Liver (tissue), 9 donors: ENCODE measurements around the gene BRD1. TPM values are rescaled to one million over a fixed set of nuclear protein-coding genes. Genes with fewer than 3 reads are reported as not detected.
"Not testable (repeated sequence)": the region's sequence is repeated elsewhere in the genome, so short reads cannot be mapped to it uniquely, and the experiment has no call there.

Experiments used
- DNase-seq: peaks from one replicate; pipeline ENCODE4 v3.0.0-alpha.2; 2017; ENCODE audit warnings: low spot score
- H3K27ac ChIP-seq, 2 donors: one replicate each; pipeline ENCODE4 v1.7.0; 2013; ENCODE audit warnings: inconsistent platforms in 2 of 2, low read length in 2 of 2, control low read depth in 1 of 2, low read depth in 1 of 2, mild to moderate bottlenecking in 1 of 2
- H3K27me3 ChIP-seq, 4 donors: one replicate each; pipeline versions ENCODE4 v1.6.1 to v1.7.0; 2013; ENCODE audit warnings: low read length in 3 of 4, inconsistent platforms in 1 of 4, mild to moderate bottlenecking in 1 of 4, moderate library complexity in 1 of 4; ENCODE audit not compliant: control insufficient read depth in 4 of 4, insufficient read depth in 4 of 4
- H3K36me3 ChIP-seq, 4 donors: one replicate each; pipeline versions ENCODE4 v1.6.1 to v1.7.0; 2013; ENCODE audit warnings: low read length in 3 of 4, mild to moderate bottlenecking in 3 of 4, low read depth in 1 of 4, moderate library complexity in 1 of 4; ENCODE audit not compliant: control insufficient read depth in 4 of 4, insufficient read depth in 3 of 4
- H3K4me1 ChIP-seq, 4 donors: one replicate each; pipeline versions ENCODE4 v1.6.1 to v1.7.0; 2013; ENCODE audit warnings: low read length in 3 of 4, mild to moderate bottlenecking in 3 of 4, moderate library complexity in 1 of 4; ENCODE audit not compliant: control insufficient read depth in 4 of 4, insufficient read depth in 4 of 4
- H3K4me3 ChIP-seq, 3 donors: one replicate each; pipeline versions ENCODE4 v1.6.1 to v1.7.0; 2013; ENCODE audit warnings: low read length in 3 of 3, control low read depth in 1 of 3, low read depth in 1 of 3, mild to moderate bottlenecking in 1 of 3
- H3K9ac ChIP-seq, 2 donors: one replicate each; pipeline ENCODE4 v1.7.0; 2013; ENCODE audit warnings: low read length in 2 of 2, mild to moderate bottlenecking in 2 of 2, moderate library complexity in 2 of 2, control low read depth in 1 of 2, low read depth in 1 of 2
- H3K9me3 ChIP-seq, 4 donors: one replicate each; pipeline versions ENCODE4 v1.6.1 to v1.7.0; 2013; ENCODE audit warnings: low read length in 3 of 4; ENCODE audit not compliant: control insufficient read depth in 4 of 4
- EGR1 ChIP-seq, 2 donors: IDR thresholded peaks; 2 replicates each; pipeline ENCODE4 v1.6.1; 2016 to 2018; ENCODE audit warnings: antibody characterized with exemption in 2 of 2, low read depth in 2 of 2
- FOXA1 ChIP-seq: IDR thresholded peaks from 2 replicates; pipeline ENCODE4 v1.6.1; 2016; ENCODE audit warnings: antibody characterized with exemption
- GABPA ChIP-seq, 2 donors: IDR thresholded peaks in 1 of 2; conservative IDR thresholded peaks in 1 of 2; 2 replicates each; pipeline ENCODE4 v1.6.1; 2016; ENCODE audit warnings: antibody characterized with exemption in 2 of 2, mild to moderate bottlenecking in 1 of 2, moderate library complexity in 1 of 2
- HNF4A ChIP-seq, 2 donors: conservative IDR thresholded peaks; 2 replicates each; pipeline ENCODE4 v1.6.1; 2016; ENCODE audit warnings: antibody characterized with exemption in 2 of 2, mild to moderate bottlenecking in 2 of 2
- RAD21 ChIP-seq, 2 donors: IDR thresholded peaks; 2 replicates each; pipeline ENCODE4 v1.6.1; 2016; ENCODE audit warnings: antibody characterized with exemption in 2 of 2, mild to moderate bottlenecking in 2 of 2
- RXRA ChIP-seq, 2 donors: IDR thresholded peaks; 2 replicates each; pipeline ENCODE4 v1.6.1; 2017 to 2018; ENCODE audit warnings: antibody characterized with exemption in 2 of 2, mild to moderate bottlenecking in 1 of 2
- SP1 ChIP-seq: IDR thresholded peaks from 2 replicates; pipeline ENCODE4 v1.6.1; 2018; ENCODE audit warnings: antibody characterized with exemption, mild to moderate bottlenecking
- TAF1 ChIP-seq: conservative IDR thresholded peaks from 2 replicates; pipeline ENCODE4 v1.6.1; 2016; ENCODE audit warnings: antibody characterized with exemption, mild to moderate bottlenecking
- WGBS: extraction: QIAGEN DNeasy Blood & Tissue Kit; methylation state at CpG from one replicate; pipeline ENCODE4 v1.1.7; 2013; 5-methylcytosine and 5-hydroxymethylcytosine counted together
- polyA plus RNA-seq, 2 donors: library from polyadenylated mRNA; stranded (reverse) in 1 of 2; unstranded in 1 of 2; fragments of 200-250 nt in 1 of 2; fragments of >200 nt in 1 of 2; fragmentation: Nextera tagmentation in 1 of 2; extraction: Ambion mirVana in 1 of 2; gene quantifications; one replicate each; pipeline versions ENCODE4 v1.2.1 to v1.2.3, GENCODE V29; 2013 to 2015
- total RNA-seq, 2 donors: library from RNA; depleted of rRNA; stranded (reverse); fragments of >200 nt; gene quantifications; one replicate each; pipeline ENCODE4 v1.2.3, GENCODE V29; 2014
- TF ChIP-seq, protein P1 (sequence below): IDR thresholded peaks from 2 replicates; pipeline ENCODE4 v1.6.1; 2016; ENCODE audit warnings: antibody characterized with exemption
- TF ChIP-seq, protein P2 (sequence below): IDR thresholded peaks from 2 replicates; pipeline ENCODE4 v1.6.1; 2016; ENCODE audit warnings: antibody characterized with exemption, mild to moderate bottlenecking
- TF ChIP-seq, protein P3 (sequence below): fragments of 150-350 bp; IDR thresholded peaks from 2 replicates; pipeline ENCODE4 v1.5.1; 2017; ENCODE audit warnings: improper control_type of control experiment, low read depth, low read length; ENCODE audit not compliant: missing input control
- TF ChIP-seq, protein P4 (sequence below): IDR thresholded peaks from 2 replicates; pipeline ENCODE4 v1.6.1; 2016; ENCODE audit warnings: antibody characterized with exemption
- TF ChIP-seq, protein P5 (sequence below): IDR thresholded peaks from 2 replicates; pipeline ENCODE4 v1.6.1; 2016; ENCODE audit warnings: antibody characterized with exemption
- donor health status: healthy.
- donor health status: healthy.
- donor health status: healthy.
- donor health status: healthy.
- donor health status: healthy.

BRD1 gene
- total and polyA plus RNA-seq, 4 donors, result 3.3 to 20.7 (median 11.6) TPM

DNA sequence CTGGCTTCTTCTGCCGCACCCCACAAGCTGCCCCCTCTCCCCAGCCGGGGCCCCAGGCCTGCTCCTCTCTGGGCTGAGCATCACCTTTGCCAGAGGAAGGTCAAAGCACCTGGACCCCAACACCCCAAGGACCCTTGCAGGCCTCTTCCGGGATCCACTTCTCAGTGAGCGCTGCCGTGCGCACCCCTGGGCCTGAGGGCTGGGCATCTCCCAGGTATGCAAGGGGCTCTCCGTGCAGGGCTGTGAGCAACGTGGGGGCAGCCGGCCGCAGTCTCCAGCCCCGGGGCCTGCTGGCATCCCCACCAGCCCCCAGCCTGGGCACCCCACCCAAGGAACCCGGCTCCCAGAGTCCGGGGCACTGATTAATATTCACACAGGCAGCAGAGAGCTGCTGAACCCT lies 64.0 kb downstream of the BRD1 start:
- Histone ChIP-seq H3K27me3 (no peaks in the 10 kb centered on the region), H3K4me1 (no peaks in the 10 kb centered on the region), H3K9ac (no peak overlapping the region), H3K27ac (no peak overlapping the region), H3K4me3 (no peak overlapping the region), H3K36me3 (no peaks in the 10 kb centered on the region), H3K9me3 (peaks cover 4 to 10% (median 5%) of the 10 kb centered on the region in 4 donors)
- WGBS, result 90% methylated on average over 13 of the region's 13 CpGs
- no peak for DNase-seq
- TF ChIP-seq FOXA1, result no peak

DNA sequence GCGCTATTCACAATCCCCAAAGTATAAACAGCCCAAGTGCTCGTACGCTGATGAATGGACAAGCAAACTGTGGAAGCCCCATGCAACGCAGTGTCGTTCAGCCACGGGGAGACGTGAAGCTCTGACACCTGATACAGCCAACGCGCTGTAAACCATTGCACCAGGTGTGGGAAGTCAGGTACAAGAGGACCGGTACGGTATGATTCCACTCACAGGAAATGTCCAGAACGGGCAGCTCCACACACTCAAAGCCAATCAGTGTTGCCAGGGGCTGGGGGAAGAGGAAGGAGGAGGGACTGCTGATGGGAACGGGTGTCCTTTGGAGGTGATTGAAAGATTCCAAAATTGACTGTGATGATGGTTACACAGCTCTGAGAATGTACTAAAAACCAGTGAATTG lies 64.5 kb downstream of the BRD1 start:
- DNase-seq, result no peak
- TF ChIP-seq, protein P1, sequence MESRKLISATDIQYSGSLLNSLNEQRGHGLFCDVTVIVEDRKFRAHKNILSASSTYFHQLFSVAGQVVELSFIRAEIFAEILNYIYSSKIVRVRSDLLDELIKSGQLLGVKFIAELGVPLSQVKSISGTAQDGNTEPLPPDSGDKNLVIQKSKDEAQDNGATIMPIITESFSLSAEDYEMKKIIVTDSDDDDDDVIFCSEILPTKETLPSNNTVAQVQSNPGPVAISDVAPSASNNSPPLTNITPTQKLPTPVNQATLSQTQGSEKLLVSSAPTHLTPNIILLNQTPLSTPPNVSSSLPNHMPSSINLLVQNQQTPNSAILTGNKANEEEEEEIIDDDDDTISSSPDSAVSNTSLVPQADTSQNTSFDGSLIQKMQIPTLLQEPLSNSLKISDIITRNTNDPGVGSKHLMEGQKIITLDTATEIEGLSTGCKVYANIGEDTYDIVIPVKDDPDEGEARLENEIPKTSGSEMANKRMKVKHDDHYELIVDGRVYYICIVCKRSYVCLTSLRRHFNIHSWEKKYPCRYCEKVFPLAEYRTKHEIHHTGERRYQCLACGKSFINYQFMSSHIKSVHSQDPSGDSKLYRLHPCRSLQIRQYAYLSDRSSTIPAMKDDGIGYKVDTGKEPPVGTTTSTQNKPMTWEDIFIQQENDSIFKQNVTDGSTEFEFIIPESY, result no peak
- no peak for TF ChIP-seq RAD21 (IDR thresholded peaks at IDR 0.05)
- H3K36me3 ChIP-seq, result no peaks in the 10 kb centered on the region
- peaks cover 4 to 10% (median 5%) of the 10 kb centered on the region in 4 donors for H3K9me3 ChIP-seq
- H3K27me3 ChIP-seq, result no peaks in the 10 kb centered on the region
- H3K9ac ChIP-seq, result no peak overlapping the region
- H3K4me3 ChIP-seq, result no peak overlapping the region
- H3K27ac ChIP-seq, result no peak overlapping the region
- H3K4me1 ChIP-seq, result no peaks in the 10 kb centered on the region
- WGBS, result 86% methylated on average over 13 of the region's 13 CpGs

DNA sequence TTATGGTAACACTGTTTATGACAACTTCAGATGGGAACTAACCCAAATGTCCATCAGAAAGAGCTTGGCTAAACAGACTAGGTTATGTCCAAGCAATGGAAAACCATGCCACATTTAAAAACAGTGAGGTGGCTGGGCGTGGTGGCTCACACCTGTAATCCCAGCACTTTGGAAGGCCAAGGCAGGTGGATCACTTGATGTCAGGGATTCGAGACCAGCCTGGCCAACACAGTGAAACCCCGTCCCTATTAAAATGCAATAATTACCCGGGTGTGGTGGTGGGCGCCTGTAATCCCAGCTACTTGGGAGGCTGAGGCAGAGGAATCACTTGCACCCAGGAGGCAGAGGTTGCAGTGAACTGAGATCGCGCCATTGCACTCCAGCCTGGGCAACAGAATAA lies 65.1 kb downstream of the BRD1 start:
- not testable (repeated sequence) for H3K27ac ChIP-seq, H3K36me3 ChIP-seq, H3K9me3 ChIP-seq, H3K27me3 ChIP-seq, H3K9ac ChIP-seq, H3K4me1 ChIP-seq, H3K4me3 ChIP-seq, DNase-seq
- WGBS, result 93% methylated on average over 7 of the region's 7 CpGs

DNA sequence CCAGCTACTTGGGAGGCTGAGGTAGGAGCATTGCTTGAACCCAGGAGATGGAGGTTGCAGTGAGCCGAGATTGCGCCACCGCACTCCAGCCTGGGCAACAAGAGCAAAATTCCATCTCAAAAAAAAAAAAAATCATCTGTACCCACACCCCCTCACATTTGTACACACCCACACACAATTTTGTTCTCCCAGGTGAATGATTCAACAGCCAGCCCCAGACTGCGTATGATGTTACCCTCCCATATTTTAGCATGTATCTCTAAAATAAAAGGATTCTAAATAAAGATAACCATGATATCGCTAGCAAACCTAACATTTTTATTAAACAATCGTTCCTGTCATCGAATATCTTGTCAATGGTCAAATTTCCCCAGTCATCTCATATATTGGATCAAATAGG lies 65.8 kb downstream of the BRD1 start:
- WGBS, result 90% methylated on average over 7 of the region's 7 CpGs
- no peak overlapping the region for H3K9ac ChIP-seq
- TF ChIP-seq, protein P1, result no peak
- TF ChIP-seq HNF4A (conservative IDR thresholded peaks at IDR 0.05) (no peak), RXRA (IDR thresholded peaks at IDR 0.05) (no peak), FOXA1 (no peak), RAD21 (IDR thresholded peaks at IDR 0.05) (no peak), SP1 (no peak), GABPA (IDR thresholded peaks at IDR 0.05 in 1 of 2, conservative IDR thresholded peaks at IDR 0.05 in 1 of 2) (no peak), EGR1 (IDR thresholded peaks at IDR 0.05; ENCODE audit: low read depth in 2 of 2) (no peak), TAF1 (no peak)
- TF ChIP-seq, protein P2, sequence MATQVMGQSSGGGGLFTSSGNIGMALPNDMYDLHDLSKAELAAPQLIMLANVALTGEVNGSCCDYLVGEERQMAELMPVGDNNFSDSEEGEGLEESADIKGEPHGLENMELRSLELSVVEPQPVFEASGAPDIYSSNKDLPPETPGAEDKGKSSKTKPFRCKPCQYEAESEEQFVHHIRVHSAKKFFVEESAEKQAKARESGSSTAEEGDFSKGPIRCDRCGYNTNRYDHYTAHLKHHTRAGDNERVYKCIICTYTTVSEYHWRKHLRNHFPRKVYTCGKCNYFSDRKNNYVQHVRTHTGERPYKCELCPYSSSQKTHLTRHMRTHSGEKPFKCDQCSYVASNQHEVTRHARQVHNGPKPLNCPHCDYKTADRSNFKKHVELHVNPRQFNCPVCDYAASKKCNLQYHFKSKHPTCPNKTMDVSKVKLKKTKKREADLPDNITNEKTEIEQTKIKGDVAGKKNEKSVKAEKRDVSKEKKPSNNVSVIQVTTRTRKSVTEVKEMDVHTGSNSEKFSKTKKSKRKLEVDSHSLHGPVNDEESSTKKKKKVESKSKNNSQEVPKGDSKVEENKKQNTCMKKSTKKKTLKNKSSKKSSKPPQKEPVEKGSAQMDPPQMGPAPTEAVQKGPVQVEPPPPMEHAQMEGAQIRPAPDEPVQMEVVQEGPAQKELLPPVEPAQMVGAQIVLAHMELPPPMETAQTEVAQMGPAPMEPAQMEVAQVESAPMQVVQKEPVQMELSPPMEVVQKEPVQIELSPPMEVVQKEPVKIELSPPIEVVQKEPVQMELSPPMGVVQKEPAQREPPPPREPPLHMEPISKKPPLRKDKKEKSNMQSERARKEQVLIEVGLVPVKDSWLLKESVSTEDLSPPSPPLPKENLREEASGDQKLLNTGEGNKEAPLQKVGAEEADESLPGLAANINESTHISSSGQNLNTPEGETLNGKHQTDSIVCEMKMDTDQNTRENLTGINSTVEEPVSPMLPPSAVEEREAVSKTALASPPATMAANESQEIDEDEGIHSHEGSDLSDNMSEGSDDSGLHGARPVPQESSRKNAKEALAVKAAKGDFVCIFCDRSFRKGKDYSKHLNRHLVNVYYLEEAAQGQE, result no peak
- TF ChIP-seq, protein P3, sequence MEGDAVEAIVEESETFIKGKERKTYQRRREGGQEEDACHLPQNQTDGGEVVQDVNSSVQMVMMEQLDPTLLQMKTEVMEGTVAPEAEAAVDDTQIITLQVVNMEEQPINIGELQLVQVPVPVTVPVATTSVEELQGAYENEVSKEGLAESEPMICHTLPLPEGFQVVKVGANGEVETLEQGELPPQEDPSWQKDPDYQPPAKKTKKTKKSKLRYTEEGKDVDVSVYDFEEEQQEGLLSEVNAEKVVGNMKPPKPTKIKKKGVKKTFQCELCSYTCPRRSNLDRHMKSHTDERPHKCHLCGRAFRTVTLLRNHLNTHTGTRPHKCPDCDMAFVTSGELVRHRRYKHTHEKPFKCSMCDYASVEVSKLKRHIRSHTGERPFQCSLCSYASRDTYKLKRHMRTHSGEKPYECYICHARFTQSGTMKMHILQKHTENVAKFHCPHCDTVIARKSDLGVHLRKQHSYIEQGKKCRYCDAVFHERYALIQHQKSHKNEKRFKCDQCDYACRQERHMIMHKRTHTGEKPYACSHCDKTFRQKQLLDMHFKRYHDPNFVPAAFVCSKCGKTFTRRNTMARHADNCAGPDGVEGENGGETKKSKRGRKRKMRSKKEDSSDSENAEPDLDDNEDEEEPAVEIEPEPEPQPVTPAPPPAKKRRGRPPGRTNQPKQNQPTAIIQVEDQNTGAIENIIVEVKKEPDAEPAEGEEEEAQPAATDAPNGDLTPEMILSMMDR, result no peak
- TF ChIP-seq, protein P4, sequence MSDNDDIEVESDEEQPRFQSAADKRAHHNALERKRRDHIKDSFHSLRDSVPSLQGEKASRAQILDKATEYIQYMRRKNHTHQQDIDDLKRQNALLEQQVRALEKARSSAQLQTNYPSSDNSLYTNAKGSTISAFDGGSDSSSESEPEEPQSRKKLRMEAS, result no peak
- TF ChIP-seq, protein P5, sequence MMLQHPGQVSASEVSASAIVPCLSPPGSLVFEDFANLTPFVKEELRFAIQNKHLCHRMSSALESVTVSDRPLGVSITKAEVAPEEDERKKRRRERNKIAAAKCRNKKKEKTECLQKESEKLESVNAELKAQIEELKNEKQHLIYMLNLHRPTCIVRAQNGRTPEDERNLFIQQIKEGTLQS, result no peak

More for the DNA sequence above, 65.8 kb downstream of the BRD1 start:
- no peaks in the 10 kb centered on the region for H3K4me1 ChIP-seq
- no peaks in the 10 kb centered on the region for H3K36me3 ChIP-seq
- H3K9me3 ChIP-seq, result peaks cover 0 to 6% (median 5%) of the 10 kb centered on the region in 4 donors
- no peak overlapping the region for H3K4me3 ChIP-seq
- no peaks in the 10 kb centered on the region for H3K27me3 ChIP-seq
- H3K27ac ChIP-seq, result no peak overlapping the region
- no peak for DNase-seq
